GM10266 (cell line): ENCODE measurements around the gene PLCL2.

Experiments
- DNase-seq: peaks from one replicate; pipeline ENCODE4 v3.0.0; 2012; ENCODE audit errors: extremely low spot score
- CTCF ChIP-seq: IDR thresholded peaks from 2 replicates; pipeline ENCODE4 v1.5.1; 2012; ENCODE audit warnings: mild to moderate bottlenecking, low read depth; ENCODE audit not compliant: control insufficient read depth, insufficient read depth; ENCODE audit errors: missing control alignments

The PLCL2 gene

GRCh38 chr3:16849229-16849628 is 35.5 kb upstream of the PLCL2 start:
- no peak for TF ChIP-seq CTCF
- peak; percentile 34 for DNase-seq

GRCh38 chr3:16849795-16850194 is 35.0 kb upstream of the PLCL2 start:
- TF ChIP-seq CTCF: no peak
- no peak for DNase-seq

GRCh38 chr3:16855497-16855896 is 29.3 kb upstream of the PLCL2 start:
- DNase-seq: no peak
- TF ChIP-seq CTCF: no peak

GRCh38 chr3:16860234-16860633 is 24.5 kb upstream of the PLCL2 start:
- no peak for DNase-seq
- no peak for TF ChIP-seq CTCF

GRCh38 chr3:16861432-16861831 is 23.3 kb upstream of the PLCL2 start:
- no peak for DNase-seq
- TF ChIP-seq CTCF: no peak

- no peak for TF ChIP-seq CTCF
- DNase-seq: no peak
Observed at GRCh38 chr3:16864610-16865313, 20.0 kb upstream of the PLCL2 start.

GRCh38 chr3:16865335-16865734 is 19.4 kb upstream of the PLCL2 start:
- TF ChIP-seq CTCF: no peak
- no peak for DNase-seq
